B cell (primary cell): ENCODE results near the gene NPPC.

Experiments used
- CTCF ChIP-seq: fragments of 200-600 bp; IDR thresholded peaks from one replicate; pipeline ENCODE4 v1.8.0; 2022; ENCODE audit warnings: antibody characterized with exemption, mild to moderate bottlenecking
- EZH2 ChIP-seq: IDR thresholded peaks from 2 replicates; pipeline ENCODE4 v1.6.1; 2012; ENCODE audit warnings: borderline replicate concordance, low read depth, mild to moderate bottlenecking, moderate library complexity, low read length; ENCODE audit not compliant: insufficient read depth, poor library complexity, severe bottlenecking

- TF ChIP-seq CTCF (no peak), EZH2 (no peak)
Observed at GRCh38 chr2:231877533-231878456, 48.4 kb downstream of the NPPC start.
